DOHH2 (cell line): ENCODE results near the gene L3MBTL2.

Experiments
- H3F3A ChIP-seq: fragments of 200-600 bp; sonication (generic), shearing (Covaris generic); 2 replicates; pipeline ENCODE4 v1.6.0; 2016; ENCODE audit warnings: antibody characterized with exemption, mild to moderate bottlenecking; ENCODE audit not compliant: control insufficient read depth, insufficient read depth
- H3K27ac ChIP-seq: fragments of 200-600 bp; sonication (generic); 2 replicates; pipeline ENCODE4 v1.5.1; 2014; ENCODE audit warnings: low read depth, mild to moderate bottlenecking, low read length, moderate library complexity
- H3K27me3 ChIP-seq: fragments of 200-600 bp; sonication (generic); 2 replicates; pipeline ENCODE4 v1.6.1; 2014; ENCODE audit warnings: mild to moderate bottlenecking, low read length, mixed read lengths; ENCODE audit not compliant: control insufficient read depth
- H3K36me3 ChIP-seq: fragments of 200-600 bp; sonication (generic); 2 replicates; pipeline ENCODE4 v1.6.1; 2014; ENCODE audit warnings: mild to moderate bottlenecking, low read length, moderate library complexity, mixed read lengths; ENCODE audit not compliant: control insufficient read depth
- H3K4me1 ChIP-seq: fragments of 200-600 bp; sonication (generic); 2 replicates; pipeline ENCODE4 v1.6.1; 2014; ENCODE audit warnings: mild to moderate bottlenecking, low read length, mixed read lengths; ENCODE audit not compliant: control insufficient read depth
- H3K4me2 ChIP-seq: fragments of 200-600 bp; sonication (generic); 2 replicates; pipeline ENCODE4 v1.6.0; 2014; ENCODE audit warnings: mild to moderate bottlenecking, low read length, moderate library complexity
- H3K4me3 ChIP-seq: fragments of 200-600 bp; sonication (generic); 2 replicates; pipeline ENCODE4 v1.5.1; 2014; ENCODE audit warnings: mild to moderate bottlenecking, low read length, mixed read lengths
- H3K79me2 ChIP-seq: fragments of 200-600 bp; sonication (generic); 2 replicates; pipeline ENCODE4 v1.6.1; 2014; ENCODE audit warnings: mild to moderate bottlenecking, low read length, mixed read lengths; ENCODE audit not compliant: control insufficient read depth
- H3K9me2 ChIP-seq: fragments of 200-600 bp; sonication (generic); replicated peaks from 2 replicates; pipeline ENCODE4 v1.6.1; 2014; ENCODE audit warnings: mild to moderate bottlenecking, low read length, mixed read lengths; ENCODE audit not compliant: control insufficient read depth
- H3K9me3 ChIP-seq: fragments of 200-600 bp; sonication (generic); 2 replicates; pipeline ENCODE4 v1.6.1; 2014; ENCODE audit warnings: antibody characterized with exemption, low read length, mixed read lengths; ENCODE audit not compliant: control insufficient read depth, insufficient read depth
- H4K20me1 ChIP-seq: fragments of 200-600 bp; sonication (generic); 2 replicates; pipeline ENCODE4 v1.6.0; 2014; ENCODE audit warnings: low read depth, mild to moderate bottlenecking, antibody characterized with exemption, low read length, moderate library complexity; ENCODE audit not compliant: control insufficient read depth, insufficient read depth
- EZH2phosphoT487 ChIP-seq: fragments of 200-600 bp; sonication (generic); IDR thresholded peaks from 2 replicates; pipeline ENCODE4 v1.6.1; 2017; ENCODE audit warnings: borderline replicate concordance, mild to moderate bottlenecking, antibody characterized with exemption, low read length, moderate library complexity, mixed read lengths
- TF ChIP-seq, protein P1 (sequence below): fragments of 200-600 bp; sonication (generic); IDR thresholded peaks from one replicate; pipeline ENCODE4 v1.5.1; 2014; ENCODE audit warnings: antibody characterized with exemption, mild to moderate bottlenecking, low read depth, low read length; ENCODE audit not compliant: poor library complexity, severe bottlenecking

Gene L3MBTL2

DNA sequence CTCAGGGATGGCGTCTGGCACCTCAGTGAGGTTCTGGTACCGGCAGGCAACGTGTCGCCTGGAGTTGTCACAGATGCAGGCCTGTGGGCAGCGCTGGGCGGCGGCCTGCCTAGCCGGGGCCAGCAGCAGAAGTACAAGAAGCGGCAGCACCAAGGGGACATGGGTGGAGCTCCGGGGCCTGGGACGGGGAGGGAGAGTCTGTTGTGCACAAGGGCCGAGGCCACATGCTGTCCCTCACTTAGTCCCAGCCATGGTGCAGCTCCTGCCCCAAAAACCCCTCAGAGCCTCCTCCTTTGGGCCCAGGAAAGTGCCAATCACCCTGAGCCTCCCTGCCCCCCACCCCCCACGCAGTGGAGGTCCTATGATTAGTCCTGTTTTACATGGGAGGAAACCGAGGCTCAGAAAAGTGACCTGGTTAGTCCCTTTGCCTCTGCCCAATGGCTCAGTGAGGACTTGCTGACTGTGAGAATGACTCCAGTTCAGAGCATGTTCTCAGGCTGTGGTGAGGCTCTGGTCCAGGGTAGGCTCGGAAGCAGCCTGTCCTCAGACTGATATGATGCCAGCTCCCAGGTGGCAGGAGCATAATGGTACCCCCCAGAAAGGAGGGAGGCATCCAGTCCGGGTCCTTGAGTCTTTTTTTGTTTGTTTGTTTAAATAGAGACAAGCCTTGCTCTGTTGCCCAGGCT lies 34.5 kb downstream of the L3MBTL2 start:
- Histone ChIP-seq H3F3A (peaks cover 6% of the 10 kb centered on the region; the same call in 1 of the 2 replicates), H4K20me1 (no peaks in the 10 kb centered on the region), H3K9me3 (no peaks in the 10 kb centered on the region), H3K4me1 (peaks cover 12% of the 10 kb centered on the region), H3K9me2 (no peaks in the 10 kb centered on the region), H3K4me2 (no peak overlapping the region), H3K27me3 (peaks cover 5% of the 10 kb centered on the region), H3K4me3 (no peak overlapping the region), H3K36me3 (no peaks in the 10 kb centered on the region), H3K27ac (no peak overlapping the region), H3K79me2 (no peaks in the 10 kb centered on the region)
- TF ChIP-seq, protein P1, sequence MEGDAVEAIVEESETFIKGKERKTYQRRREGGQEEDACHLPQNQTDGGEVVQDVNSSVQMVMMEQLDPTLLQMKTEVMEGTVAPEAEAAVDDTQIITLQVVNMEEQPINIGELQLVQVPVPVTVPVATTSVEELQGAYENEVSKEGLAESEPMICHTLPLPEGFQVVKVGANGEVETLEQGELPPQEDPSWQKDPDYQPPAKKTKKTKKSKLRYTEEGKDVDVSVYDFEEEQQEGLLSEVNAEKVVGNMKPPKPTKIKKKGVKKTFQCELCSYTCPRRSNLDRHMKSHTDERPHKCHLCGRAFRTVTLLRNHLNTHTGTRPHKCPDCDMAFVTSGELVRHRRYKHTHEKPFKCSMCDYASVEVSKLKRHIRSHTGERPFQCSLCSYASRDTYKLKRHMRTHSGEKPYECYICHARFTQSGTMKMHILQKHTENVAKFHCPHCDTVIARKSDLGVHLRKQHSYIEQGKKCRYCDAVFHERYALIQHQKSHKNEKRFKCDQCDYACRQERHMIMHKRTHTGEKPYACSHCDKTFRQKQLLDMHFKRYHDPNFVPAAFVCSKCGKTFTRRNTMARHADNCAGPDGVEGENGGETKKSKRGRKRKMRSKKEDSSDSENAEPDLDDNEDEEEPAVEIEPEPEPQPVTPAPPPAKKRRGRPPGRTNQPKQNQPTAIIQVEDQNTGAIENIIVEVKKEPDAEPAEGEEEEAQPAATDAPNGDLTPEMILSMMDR = no peak
- no peak for TF ChIP-seq EZH2phosphoT487

DNA sequence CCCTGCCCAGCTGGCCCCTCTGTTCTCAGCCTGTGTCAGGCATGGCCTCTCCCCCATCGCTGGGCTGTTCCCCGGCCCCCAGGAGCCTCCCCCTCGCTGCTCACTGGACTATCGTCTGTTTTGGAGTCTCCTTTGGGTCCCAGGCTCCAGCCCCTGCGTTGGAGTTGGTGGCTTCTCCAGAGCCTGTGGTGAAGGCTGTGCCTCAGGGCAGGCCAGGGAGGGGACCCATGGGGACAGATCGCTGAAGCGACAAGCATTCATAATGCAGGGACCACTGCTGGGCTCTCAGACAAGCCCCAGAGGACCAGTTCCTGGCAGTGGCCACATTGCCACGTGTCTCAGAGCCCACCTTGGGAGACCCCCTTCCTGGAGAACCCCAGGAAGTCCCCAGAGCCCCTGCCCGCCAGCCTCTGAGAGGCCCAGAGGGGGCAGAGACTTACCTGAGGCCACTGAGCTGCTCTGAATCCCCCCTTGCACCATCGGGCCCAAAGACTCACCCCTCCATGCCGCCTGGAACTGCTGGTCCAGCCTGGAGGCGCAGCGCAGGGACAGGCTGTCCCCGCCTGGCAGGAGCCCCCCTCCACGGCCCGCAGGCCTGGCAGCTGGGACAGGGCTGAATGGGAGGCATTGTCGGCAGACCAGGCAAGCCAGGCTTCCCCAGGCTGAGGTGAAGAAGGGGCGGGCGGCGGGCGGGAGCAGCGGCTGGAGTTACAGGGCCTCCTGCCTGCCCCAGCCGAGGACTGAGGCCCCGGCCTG lies 35.4 kb downstream of the L3MBTL2 start, which contains the start of gene CHADL:
Gene CHADL (minus strand): TSS at position 555 of the 756 bp plus-strand sequence. CDS start 50 bp downstream, at position 505.
- no peak within 1 kb of the TSS for H3K4me3 ChIP-seq
- no peaks in the 10 kb centered on the region for H4K20me1 ChIP-seq
- H3K4me2 ChIP-seq = no peak within 1 kb of the TSS
- no peaks in the 10 kb centered on the region for H3K79me2 ChIP-seq
- H3K9me3 ChIP-seq = no peaks in the 10 kb centered on the region
- TF ChIP-seq, protein P1 = no peak
- H3K9me2 ChIP-seq = no peaks in the 10 kb centered on the region
- peaks cover 12% of the 10 kb centered on the region for H3K4me1 ChIP-seq
- peaks cover 5% of the 10 kb centered on the region for H3K27me3 ChIP-seq
- H3K36me3 ChIP-seq = peaks cover 4% of the 10 kb centered on the region; the same call in 1 of the 2 replicates
- peaks cover 10% of the 10 kb centered on the region; the same call in 1 of the 2 replicates for H3F3A ChIP-seq
- no peak within 1 kb of the TSS for H3K27ac ChIP-seq

DNA sequence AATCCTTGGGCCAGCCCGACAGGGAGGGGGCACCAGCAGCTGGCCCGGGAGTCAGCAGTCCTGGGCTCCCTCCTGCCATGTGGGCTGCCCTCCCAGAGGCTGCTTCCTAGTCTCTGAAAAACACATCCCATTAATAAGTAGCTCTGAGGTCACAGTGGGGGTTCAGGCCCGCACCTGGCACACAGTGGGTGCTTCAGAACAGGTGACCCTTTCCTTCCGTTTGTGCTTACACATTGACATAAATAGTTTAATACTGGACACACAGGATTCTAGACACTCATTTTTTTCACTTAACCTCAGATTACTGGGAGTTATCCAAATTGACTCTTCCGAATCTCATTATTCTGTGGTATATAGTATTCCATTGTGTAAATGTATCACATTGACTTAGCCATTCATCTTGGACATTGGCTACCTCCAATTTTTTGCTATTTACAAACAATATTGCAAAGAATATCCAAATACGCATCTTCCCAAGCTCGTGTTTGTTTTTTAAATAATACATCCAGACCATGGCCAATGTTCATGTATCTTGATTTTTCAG lies 36.1 kb downstream of the L3MBTL2 start:
- Histone ChIP-seq H4K20me1 (no peaks in the 10 kb centered on the region), H3K36me3 (peaks cover 10% of the 10 kb centered on the region; the same call in 1 of the 2 replicates), H3K79me2 (no peaks in the 10 kb centered on the region), H3K27ac (no peak overlapping the region), H3F3A (peaks cover 10% of the 10 kb centered on the region; the same call in 1 of the 2 replicates), H3K4me2 (no peak overlapping the region), H3K9me3 (no peaks in the 10 kb centered on the region), H3K4me3 (no peak overlapping the region), H3K9me2 (no peaks in the 10 kb centered on the region), H3K4me1 (peaks cover 12% of the 10 kb centered on the region), H3K27me3 (peaks cover 5% of the 10 kb centered on the region)
- TF ChIP-seq, protein P1 = no peak
- no peak for TF ChIP-seq EZH2phosphoT487
